Uterus (tissue), 4 donors: ENCODE results near the gene MAP3K5. TPM values are rescaled to one million over a fixed set of nuclear protein-coding genes. Genes with fewer than 3 reads are reported as not detected.
"Not testable (repeated sequence)": the region's sequence is repeated elsewhere in the genome, so short reads cannot be mapped to it uniquely, and the experiment has no call there.

Experiments
- DNase-seq, 2 donors: peaks; one replicate each; pipeline ENCODE4 v3.0.0-alpha.2; 2019 to 2020
- H3K27ac ChIP-seq, 2 donors: fragments of 200-600 bp; sonication (generic); 1 replicate in 1 of 2; 2 replicates in 1 of 2; pipeline ENCODE4 v1.5.1; 2016 to 2018
- H3K27me3 ChIP-seq, 2 donors: fragments of 200-600 bp; sonication (generic); one replicate each; pipeline ENCODE4 v1.5.1; 2018 to 2019; ENCODE audit warnings: control low read depth in 1 of 2
- H3K36me3 ChIP-seq, 2 donors: fragments of 200-600 bp; sonication (generic); one replicate each; pipeline ENCODE4 v1.5.1; 2019; ENCODE audit warnings: control low read depth in 1 of 2
- H3K4me1 ChIP-seq, 2 donors: fragments of 200-600 bp; sonication (generic); one replicate each; pipeline ENCODE4 v1.5.1; 2018 to 2019; ENCODE audit warnings: control low read depth in 1 of 2
- H3K4me3 ChIP-seq, 2 donors: fragments of 200-600 bp; sonication (generic); 1 replicate in 1 of 2; 2 replicates in 1 of 2; pipeline ENCODE4 v1.5.1; 2018 to 2019; ENCODE audit warnings: mild to moderate bottlenecking in 1 of 2
- H3K9me3 ChIP-seq, 2 donors: fragments of 200-600 bp; sonication (generic); one replicate each; pipeline ENCODE4 v1.5.1; 2019; ENCODE audit warnings: control low read depth in 1 of 2
- POLR2A ChIP-seq, 2 donors: fragments of 450-650 bp; IDR thresholded peaks; one replicate each; pipeline ENCODE4 v1.6.1; 2016; ENCODE audit warnings: antibody characterized with exemption in 2 of 2, mild to moderate bottlenecking in 1 of 2, moderate library complexity in 1 of 2
- intact Hi-C: fragments of 100-400 bp; cut with DNase I; formaldehyde crosslinking; loops from one replicate; pipeline ENCODE4 v1.15.1; 2023; ENCODE audit warnings: low total_unique reads
- total RNA-seq, 4 donors: library from RNA; depleted of rRNA in 3 of 4; stranded (reverse); fragments of >200 nt in 3 of 4; gene quantifications; one replicate each; pipeline versions ENCODE4 v1.1.0 to v1.2.4, GENCODE V29; 2014 to 2023
- TF ChIP-seq, protein P1 (sequence below), 4 experiments: fragments of 200-600 bp in 2 of 4; fragments of 450-650 bp in 2 of 4; sonication (generic) in 2 of 4; IDR thresholded peaks; one replicate each; pipeline ENCODE4 v1.5.1; 2016 to 2019; ENCODE audit warnings: antibody characterized with exemption in 4 of 4, mild to moderate bottlenecking in 2 of 4, moderate library complexity in 1 of 4
- donor health status: DM: yes; HTN: yes; CAD: no.

Gene MAP3K5
- total RNA-seq, 4 donors from 2014 or later = 9.5 to 67.1 (median 15.4) TPM

DNA sequence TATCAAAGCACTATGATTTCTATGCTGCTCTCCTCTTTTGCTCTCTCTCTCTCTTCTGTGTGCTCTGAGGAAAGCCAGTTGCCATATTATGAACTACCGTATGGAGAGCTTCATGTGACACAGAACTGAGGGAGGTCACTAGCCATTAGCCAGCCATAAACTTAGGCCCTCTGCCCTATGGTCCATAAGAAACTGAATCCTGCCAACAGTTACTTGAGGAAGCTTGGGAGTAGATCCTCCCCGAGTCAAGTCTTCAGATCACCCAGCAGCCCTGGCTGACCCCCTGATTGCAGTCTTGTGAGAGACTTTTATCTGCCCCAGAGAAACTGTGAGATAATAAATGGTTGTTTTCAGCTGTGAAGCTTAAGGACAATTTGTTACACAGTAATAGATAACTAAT lies 24.4 kb upstream of the MAP3K5 start:
- Histone ChIP-seq H3K27me3 (no peaks in the 10 kb centered on the region), H3K4me1 (peaks cover 0 to 4% of the 10 kb centered on the region in 2 donors), H3K9me3 (no peaks in the 10 kb centered on the region), H3K4me3 (no peak overlapping the region), H3K27ac (no peak overlapping the region), H3K36me3 (no peaks in the 10 kb centered on the region)
- TF ChIP-seq, protein P1, sequence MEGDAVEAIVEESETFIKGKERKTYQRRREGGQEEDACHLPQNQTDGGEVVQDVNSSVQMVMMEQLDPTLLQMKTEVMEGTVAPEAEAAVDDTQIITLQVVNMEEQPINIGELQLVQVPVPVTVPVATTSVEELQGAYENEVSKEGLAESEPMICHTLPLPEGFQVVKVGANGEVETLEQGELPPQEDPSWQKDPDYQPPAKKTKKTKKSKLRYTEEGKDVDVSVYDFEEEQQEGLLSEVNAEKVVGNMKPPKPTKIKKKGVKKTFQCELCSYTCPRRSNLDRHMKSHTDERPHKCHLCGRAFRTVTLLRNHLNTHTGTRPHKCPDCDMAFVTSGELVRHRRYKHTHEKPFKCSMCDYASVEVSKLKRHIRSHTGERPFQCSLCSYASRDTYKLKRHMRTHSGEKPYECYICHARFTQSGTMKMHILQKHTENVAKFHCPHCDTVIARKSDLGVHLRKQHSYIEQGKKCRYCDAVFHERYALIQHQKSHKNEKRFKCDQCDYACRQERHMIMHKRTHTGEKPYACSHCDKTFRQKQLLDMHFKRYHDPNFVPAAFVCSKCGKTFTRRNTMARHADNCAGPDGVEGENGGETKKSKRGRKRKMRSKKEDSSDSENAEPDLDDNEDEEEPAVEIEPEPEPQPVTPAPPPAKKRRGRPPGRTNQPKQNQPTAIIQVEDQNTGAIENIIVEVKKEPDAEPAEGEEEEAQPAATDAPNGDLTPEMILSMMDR (IDR thresholded peaks at IDR 0.05) = no peak
- no peak for TF ChIP-seq POLR2A (IDR thresholded peaks at IDR 0.05)
- intact Hi-C loops = no loop called here
- no peak for DNase-seq

DNA sequence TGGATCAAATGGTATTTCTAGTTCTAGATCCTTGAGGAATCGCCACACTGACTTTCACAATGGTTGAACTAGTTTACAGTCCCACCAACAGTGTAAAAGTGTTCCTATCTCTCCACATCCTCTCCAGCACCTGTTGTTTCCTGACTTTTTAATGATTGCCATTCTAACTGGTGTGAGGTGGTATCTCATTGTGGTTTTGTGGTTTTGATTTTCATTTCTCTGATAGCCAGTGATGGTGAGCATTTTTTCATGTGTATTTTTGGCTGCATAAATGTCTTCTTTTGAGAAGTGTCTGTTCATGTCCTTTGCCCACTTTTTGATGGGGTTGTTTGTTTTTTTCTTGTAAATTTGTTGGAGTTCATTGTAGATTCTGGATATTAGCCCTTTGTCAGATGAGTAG lies 23.3 kb upstream of the MAP3K5 start:
- DNase-seq, intact Hi-C loops: not testable (repeated sequence)

DNA sequence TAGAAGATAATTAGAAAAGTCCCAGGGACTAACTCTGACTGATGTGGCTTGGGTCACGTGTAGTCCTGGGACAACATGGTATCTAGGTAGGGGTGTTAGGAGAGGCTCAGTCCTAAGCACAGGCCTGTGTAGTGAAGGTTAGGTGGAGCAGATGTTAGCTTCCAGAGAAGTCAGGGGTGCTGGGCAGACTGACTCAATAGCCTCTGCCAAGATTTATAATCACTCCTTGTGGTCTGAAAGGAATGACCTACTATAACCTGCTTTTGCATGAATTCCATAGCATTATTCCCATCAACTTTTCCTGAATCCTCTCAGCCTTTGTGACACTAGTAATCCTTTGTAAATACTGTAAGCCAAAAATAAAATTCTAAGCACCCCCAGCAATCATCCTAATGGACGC lies 19.9 kb upstream of the MAP3K5 start:
- Histone ChIP-seq H3K9me3 (no peaks in the 10 kb centered on the region), H3K27me3 (no peaks in the 10 kb centered on the region), H3K27ac (no peak overlapping the region), H3K4me3 (no peak overlapping the region), H3K4me1 (no peaks in the 10 kb centered on the region), H3K36me3 (no peaks in the 10 kb centered on the region)
- intact Hi-C loops = no loop called here
- DNase-seq = no peak
- TF ChIP-seq, protein P1 (IDR thresholded peaks at IDR 0.05) = no peak
- no peak for TF ChIP-seq POLR2A (IDR thresholded peaks at IDR 0.05)

More for the DNA sequence above, 23.3 kb upstream of the MAP3K5 start:
- H3K27ac ChIP-seq, H3K4me1 ChIP-seq, H3K9me3 ChIP-seq, H3K4me3 ChIP-seq, H3K36me3 ChIP-seq, H3K27me3 ChIP-seq: not testable (repeated sequence)

DNA sequence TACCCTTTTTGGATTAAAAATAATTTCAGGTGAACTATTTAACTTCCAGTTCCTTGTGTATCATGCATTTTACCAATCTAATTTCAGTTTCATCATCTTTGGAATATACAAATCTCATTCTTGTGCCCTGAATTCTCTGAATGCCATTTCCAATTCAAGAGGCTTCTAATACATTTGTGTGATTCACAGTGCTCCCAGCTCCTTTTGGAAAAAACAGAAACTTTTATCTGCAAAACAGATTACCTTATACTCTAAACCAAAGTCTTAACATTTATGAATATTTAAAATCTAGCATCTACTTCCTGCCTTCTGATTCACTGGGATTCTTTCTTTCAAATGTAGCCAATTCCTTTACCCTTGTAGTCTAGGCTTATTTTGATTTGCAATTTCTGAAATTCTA lies 19.0 kb upstream of the MAP3K5 start:
- Histone ChIP-seq H3K27me3 (no peaks in the 10 kb centered on the region), H3K9me3 (no peaks in the 10 kb centered on the region)
- intact Hi-C loops = no loop called here

DNA sequence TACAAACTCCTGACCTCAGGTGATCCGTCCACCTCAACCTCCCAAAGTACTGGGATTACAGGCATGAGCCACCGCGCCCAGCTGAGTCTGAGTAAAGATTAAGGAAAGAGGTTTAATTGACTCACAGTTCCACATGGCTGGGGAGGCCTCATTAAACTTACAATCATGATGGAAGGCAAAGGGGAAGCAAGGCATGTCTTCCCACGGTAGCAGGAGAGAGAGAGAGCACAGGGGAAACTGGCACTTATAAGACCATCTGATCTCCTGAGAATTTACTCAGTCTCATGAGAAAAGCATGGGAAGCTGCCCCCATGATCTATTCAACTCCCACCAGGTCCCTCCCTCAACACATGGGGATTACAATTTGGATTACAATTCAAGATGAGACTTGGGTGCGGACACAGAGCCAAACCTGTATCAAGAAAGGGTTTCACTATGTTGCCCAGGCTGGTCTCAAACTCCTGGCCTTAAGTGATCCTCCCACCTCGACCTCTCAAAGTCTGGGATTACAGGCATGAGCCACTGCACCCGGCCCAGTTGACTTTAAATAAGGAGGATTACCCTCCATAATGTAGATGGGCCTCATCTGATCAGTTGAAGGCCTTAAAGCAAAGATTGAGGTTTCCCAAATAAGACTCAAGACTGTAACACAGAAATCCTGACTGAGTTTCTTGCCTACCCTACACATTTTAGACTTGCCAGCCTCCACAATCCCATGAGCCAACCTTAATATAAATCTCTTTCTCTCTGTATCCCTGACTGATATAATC lies 17.0 kb upstream of the MAP3K5 start:
- no peak for TF ChIP-seq POLR2A (IDR thresholded peaks at IDR 0.05)
- TF ChIP-seq, protein P1 (IDR thresholded peaks at IDR 0.05) = no peak
- Histone ChIP-seq H3K27me3 (no peaks in the 10 kb centered on the region), H3K9me3 (no peaks in the 10 kb centered on the region), H3K4me1 (no peaks in the 10 kb centered on the region), H3K4me3 (no peak overlapping the region), H3K36me3 (no peaks in the 10 kb centered on the region), H3K27ac (no peak overlapping the region)
- intact Hi-C loops = no loop called here
- no peak for DNase-seq

More for the DNA sequence above, 19.0 kb upstream of the MAP3K5 start:
- H3K27ac ChIP-seq = no peak overlapping the region
- H3K4me3 ChIP-seq = no peak overlapping the region
- DNase-seq = no peak
- no peak for TF ChIP-seq POLR2A (IDR thresholded peaks at IDR 0.05)
- TF ChIP-seq, protein P1 (IDR thresholded peaks at IDR 0.05) = no peak
- no peaks in the 10 kb centered on the region for H3K36me3 ChIP-seq
- H3K4me1 ChIP-seq = no peaks in the 10 kb centered on the region
